Activated T-helper 1 cell treated with Interleukin-2 at 50 U/mL for 16 hours (primary cell): Measurements from ENCODE around the gene NFKBIA.
"Not testable (repeated sequence)": the region's sequence is repeated elsewhere in the genome, so short reads cannot be mapped to it uniquely, and the experiment has no call there.

Experiments
- DNase-seq: peaks from one replicate; pipeline ENCODE4 v3.0.0-alpha.2; 2020; ENCODE audit warnings: low read depth

The NFKBIA gene

DNA sequence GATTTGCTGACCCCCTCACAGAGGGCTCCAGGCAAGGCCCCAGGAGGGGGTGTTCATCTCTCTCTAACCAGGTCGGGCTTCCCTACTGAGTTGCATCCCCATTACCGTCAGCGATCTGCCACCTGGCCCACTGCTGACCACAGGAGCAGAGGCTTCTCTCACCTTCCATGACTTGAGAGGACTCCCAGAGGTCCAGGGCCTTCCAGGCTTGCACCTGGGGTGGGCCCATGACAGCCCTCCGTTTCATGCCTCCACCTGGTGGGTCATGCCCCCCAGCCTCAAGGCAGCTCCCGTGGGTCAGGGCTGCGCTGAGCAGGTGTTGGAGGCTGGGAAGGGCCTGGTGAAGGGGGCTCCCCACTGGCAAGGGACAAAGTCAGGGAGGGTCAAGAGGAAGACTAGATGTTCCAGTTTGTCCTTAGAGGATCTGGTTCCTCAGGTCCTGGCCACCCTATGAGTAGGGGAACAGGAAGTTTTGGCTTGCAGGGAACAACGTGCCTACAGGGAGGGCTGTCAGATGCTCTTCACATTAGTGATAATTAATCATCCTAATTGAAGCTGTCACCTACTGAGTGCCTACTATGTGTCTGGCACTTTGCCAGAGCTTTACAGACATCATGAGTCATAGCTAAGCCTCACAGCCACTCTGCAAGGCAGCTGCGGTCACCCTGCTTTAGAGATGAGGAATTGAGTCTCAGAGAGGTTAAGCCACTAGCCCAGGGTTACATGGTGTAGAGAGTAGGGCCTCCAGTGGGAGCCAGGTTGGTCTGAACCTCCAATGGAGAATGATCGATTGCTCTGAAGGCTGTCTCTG is 13.8 kb downstream of the NFKBIA start:
- no peak for DNase-seq

DNA sequence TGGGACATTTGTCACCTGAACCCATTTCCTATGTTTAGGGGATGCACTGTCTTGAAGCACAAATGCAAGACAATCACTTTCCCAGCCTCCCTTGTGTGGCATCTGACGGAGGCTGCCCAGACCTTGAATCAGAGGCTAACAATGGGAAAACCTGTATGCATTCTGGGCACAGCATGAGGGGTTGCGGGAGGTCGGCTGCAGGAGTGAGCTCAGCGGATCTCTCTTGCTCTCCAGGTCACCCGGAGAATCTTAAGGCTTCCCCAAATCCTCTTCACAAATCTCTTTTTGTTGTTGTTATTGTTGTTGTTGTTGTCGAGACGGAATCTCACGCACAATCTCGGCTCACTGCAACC is 15.3 kb downstream of the NFKBIA start:
- DNase-seq, result no peak

DNA sequence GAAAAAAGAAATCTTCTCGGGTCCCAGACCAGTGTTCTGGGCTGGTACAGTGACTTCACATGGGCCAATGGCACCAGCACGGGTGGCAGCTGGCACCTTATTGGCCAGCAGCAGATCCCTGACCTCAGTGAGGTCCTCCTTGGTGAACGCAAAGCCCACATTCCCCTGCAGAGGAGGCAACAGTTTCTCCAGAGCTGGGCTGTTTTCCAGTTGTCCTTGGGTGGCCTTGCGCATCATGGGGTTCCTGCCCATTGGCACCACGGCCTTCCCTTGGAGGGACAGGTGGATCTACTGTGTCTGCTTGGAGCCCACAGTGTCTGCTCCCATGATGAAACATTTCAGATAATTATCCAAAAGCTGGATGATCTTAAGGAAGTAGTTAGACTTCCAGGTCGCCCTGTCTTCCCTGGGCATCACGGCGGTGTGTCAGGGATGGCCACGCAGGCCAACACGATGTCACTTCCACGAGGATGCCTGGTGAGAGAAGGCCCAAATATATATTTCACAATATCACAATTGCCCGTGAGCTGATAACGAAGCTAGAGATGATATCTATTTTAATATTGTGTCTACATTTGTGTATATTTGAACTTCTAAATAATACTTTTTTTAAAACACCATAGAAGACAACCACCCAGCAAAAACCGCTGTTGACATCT is 15.8 kb downstream of the NFKBIA start:
- no peak for DNase-seq

DNA sequence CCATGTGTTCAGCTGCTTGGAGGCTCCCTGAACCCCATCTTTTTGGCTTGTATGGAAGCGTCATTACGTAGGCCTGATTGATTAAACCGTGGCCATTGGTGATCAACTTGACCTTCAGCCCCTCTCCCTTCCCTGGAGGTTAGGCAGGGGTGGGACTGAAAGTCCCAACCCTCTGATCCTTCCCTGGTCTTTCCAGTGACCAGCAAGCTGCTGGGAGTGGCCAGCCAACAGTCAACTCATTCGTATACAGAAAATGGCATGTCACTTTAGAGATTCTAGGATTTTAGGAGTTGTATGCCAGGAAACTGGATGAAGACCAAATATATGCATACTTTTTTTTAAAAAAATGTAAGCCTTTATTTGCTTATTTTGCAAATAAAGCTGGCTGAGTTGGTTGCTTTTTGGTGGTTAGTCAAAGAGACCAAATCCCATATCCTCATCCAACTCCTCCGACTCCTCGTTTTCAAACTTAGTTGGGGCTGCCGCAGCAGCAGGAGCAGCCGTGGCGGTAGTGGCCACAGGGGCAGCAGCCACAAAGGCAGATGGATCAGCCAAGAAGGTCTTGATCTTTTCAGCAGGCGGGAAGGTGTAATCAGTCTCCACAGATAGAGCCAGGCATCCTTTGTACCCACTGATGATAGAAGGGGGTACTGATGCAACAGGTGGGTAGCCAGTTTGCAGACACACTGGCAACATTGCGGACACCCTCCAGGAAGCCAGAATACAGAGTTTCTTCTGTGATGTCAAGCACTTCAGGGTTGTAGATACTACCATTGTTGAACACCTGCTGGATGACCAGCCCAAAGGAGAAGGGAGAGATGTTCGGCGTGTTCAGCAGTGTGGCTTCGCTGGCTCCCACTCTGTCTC is 16.6 kb downstream of the NFKBIA start:
- no peak for DNase-seq

DNA sequence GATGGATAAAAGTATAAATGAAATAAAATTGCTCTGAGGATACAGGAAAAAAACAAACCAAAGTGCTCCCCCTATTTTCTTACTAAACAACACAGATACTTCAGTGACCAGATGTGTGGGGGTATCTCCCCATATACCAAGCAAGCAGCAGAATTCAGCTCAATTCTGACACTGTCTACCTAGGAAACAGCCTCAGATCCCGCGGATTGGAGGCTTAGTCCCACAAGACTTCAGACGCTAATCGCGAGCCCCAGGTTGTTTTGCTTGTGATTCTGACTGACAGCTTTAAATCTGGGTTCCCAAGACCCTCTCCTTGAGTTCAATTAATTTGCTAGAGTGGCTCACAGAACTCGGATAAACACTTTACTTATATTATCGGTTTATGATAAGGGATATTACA is 17.3 kb downstream of the NFKBIA start:
- DNase-seq, result no peak

DNA sequence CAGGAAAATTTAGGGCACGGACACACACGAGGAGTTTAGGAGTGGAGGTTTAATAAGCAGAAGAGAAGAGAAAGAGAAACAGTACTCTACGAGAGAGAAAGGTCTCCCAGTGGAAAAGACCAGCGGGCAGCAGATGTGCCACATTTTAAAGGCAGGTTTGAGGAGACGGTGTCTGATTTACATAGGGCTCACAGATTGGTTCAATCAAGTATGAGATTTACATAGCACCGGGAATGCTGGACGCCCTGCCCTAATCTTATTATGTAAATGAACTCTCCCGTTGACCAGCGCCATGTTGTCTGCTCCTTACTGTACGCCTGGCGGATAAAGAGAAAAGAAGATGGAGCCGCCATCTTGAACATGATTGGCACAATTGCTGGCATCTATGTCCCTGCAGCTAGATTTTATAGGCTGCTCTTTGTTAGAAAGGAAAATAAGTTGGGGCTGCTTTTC is 17.9 kb downstream of the NFKBIA start:
- DNase-seq, result no peak

DNA sequence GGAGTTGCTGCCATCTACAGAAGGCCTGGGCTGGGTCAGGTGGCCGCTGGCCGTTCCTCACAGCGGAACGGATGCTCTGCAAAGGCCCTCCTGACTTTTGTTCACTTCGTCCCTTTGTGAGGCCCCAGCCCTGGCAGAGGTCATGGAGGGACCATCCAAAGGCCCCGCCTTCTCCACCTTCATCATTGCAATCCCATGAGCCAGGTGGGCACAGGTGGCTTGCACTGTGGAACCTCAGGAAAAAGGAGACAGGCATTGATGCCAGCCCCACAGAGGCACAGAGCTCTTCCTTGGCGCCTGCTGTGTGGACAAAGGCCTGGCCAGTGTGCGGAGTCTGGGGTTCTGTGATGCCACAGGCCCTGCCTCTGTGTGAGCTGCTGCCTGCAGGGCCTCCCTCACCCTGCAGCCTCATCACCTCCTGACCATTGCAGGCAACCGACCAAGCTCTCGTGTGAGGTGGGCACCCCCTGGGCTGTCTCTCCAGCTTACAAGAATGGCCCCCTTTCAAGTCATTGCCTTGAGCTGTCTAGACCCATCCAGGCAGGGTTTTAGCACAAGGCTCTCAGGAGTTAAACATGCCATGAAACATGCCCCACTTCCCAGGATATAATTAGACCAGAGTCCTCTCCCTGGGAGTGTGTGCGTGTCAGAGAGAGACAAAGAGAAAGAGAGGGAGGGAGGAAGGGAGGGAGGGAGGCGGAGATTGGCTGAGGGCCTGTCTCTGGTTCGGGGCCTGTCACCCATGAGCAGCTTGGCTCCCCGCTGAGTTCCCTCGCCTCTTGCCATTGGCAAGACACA is 19.3 kb downstream of the NFKBIA start:
- no peak for DNase-seq

DNA sequence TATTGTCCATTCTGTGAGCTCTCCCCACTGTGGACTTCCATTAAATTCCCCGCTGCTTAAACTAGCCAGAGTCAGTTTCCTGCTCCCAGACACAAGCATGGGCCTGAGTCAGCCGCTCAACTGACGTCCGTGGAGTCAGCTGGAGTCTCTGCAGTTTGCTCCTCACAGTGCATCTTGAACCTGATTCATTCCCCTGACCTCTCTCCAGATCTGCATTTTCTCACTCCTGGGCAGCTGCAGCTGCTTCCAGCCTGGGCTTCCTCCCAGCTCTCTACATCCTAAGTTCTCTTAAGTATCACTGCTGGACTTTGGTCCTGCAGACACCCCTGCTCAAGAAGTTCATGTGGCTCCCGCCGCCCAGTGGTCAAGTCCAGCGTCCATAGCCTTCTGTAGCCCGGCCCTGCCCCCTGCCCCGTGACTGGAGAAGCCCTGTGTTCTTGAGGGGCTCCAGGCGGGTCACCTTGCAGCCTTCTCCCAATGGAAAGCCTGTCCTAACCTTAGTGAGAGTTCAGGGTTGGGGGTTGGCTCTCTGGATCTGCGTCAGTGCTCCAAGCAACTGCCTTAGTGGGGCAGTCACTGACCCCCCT is 20.0 kb downstream of the NFKBIA start:
- no peak for DNase-seq

DNA sequence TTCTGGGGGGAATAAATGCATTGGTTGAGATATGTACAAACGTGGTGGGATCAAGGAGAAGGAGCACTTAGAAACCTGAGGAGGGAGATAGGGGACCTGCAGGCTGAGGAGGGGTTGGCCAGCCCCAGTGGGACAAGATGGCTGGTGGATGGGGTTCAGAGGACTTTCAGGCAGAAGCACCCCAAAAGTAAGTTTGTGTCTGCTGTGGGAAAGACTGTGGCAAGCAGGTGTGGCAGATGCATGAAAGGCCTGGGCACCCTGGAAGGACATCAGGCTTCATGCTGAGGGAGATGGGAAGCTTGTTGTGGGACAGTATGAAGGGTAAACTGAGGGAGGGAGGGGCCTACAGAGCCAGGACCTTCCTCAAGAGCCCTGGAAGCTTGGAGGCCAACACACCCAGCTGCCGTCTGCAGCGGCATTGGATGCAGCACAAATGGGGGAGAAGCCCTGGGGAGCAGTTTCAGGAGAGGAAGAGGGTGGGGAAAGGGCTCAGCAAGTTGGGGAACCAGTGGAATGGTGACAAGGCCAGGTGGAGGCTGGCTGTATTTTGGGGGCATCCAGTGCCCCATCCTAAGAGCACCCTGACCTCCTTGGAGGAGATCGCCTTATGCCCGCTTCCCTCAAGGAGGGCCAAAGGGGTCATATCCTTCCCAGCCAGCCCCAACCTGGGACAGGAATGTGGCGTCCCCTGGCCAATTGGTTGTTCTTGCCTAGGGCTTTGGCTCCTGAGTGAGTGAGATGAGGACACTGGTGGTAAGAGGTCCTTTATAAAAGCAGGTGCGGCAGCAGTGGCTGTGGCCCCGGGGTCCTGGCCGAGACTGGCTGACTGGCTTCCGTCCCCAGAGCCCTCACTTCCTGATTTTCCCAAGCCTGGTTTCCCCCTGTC is 20.7 kb downstream of the NFKBIA start:
- no peak for DNase-seq

DNA sequence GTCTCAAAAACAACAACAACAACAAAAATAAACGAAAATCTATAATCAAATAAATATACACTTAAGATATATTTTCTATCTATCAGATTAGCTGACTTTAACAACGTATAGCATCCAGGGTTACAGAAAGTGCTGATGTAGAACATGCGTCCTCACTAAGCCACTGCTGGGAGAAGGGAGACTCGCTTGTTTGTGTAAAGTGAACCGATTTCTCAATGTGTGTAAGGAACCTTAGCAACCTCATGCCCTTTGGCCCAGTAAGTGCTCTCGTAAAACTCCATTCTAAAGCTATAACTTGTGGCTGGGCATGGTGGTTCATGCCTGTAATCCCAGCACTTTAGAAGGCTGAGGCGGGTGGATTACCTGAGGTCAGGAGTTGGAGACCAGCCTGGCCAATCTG is 23.8 kb downstream of the NFKBIA start:
- no peak for DNase-seq

DNA sequence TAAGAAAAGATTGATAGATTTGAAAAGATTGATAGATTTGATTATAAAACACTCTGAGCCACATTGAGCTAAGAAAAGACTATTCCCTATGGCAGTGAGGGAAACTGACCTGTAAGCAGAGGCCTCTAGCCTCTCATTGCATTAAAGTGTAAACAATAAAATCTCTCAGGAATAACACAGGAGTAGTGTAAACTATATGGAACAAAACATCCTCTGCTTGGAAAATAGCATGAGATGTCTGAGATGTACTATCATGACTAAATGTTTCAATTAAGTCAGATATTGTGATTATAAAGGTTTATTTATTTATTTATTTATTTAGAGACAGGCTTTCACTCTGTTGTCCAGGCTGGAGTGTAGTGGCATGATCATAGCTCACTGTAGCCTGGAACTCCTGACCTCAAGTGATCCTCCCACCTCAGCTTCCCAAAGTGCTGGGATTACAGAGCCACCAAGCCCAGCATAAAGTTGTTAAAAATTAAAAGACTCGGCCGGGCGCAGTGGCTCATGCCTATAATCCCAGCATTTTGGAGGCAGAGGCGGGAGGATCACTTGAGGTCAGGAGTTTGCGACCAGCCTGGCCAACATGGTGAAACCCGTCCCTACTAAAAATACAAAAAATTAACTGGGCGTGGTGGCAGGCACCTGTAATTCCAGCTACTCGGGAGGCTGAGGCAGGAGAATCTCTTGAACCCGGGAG is 25.2 kb downstream of the NFKBIA start:
- DNase-seq, result not testable (repeated sequence)

DNA sequence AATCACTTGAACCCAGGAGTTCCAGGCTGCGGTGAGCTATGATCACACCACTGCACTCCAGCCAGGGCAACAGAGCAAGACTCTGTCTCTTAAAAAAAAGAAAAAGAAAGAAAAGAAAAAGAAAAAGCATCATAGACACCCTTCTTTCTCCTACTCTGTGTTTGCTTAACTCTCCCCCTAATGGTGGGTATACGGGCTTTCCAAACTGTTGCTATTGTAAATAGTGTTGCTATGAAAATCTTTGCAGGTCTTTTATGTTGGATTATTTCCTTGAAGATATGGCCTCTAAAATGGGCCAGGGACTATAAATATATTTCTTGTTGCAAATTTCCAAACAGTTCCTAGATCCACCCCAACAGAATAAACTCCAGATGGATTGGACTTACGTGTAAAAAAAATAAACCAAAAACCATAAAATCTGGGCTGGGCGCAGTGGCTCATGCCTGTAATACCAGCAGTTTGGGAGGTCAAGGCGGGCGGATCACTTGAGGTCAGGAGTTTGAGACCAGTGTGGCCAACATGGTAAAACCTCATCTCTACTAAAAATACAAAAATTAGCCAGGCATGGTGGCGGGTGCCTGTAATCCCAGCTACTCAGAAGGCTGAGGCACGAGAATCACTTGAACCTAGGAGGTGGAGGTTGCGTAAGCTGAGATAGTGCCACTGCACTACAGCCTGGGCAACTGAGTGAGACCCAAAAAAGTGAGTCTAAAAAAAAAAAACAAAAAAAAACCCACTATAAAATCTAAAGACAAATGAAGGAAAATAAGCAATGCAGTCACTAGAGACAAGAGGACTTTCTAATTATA is 25.9 kb downstream of the NFKBIA start:
- DNase-seq, result no peak

DNA sequence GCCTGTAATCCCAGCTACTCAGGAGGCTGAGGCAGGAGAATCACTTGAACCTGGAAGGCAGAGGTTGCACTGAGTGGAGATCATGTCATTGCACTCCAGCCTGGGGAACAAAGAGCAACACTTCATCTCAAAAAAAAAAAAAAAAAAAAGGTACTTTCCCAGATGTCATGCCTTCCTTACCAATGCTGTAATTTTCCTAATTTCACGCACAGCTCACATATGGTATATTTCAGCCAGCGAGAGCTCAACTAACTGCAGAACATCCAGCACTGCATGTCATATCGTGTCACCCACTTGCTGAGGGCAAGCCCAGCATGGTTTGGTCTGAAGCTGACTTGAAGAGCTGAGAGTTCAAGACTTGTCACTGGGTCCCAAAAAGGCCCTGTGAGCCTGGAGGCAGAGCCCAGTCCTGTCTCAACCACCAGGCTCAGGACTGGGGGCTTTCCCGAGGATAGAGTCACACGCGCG is 29.0 kb downstream of the NFKBIA start:
- DNase-seq, result no peak

DNA sequence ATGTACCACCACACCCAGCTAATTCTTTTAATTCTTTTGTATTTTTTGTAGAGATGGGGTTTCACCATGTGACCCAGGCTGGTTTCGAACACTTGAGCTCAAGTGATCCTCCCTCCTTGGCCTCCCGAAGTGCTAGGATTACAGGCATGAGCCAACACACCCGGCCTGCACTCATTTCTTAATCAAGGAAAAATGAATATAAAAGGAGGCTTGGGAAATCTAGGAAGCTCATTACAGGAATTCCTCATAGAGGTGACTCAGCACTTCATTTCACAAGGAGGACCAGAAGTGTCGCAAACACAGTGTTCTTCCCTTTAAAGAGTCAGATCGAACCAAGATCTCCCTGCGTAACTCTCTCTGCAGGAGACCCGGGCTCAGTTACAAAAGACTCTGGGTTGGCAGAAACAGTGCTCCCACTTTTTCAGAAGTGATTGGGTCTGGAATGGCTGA is 30.3 kb downstream of the NFKBIA start:
- no peak for DNase-seq

DNA sequence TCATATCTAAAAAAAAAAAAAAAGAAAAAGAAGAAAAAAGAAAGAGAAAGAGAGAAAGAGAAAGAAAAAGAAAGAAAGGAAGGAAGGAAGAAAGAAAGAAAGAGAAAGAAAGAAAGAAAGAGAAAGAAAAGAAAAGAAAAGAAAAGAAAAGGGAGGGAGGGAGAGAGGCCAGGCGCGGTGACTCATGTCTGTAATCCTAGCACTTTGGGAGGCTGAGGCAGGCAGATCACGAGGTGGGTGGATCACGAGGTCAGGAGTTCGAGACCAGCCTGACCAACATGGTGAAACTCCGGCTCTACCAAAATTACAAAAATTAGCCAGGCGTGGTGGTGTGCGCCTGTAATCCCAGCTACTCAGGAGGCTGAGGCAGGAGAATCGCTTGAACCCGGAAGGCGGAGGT is 31.3 kb downstream of the NFKBIA start:
- DNase-seq, result not testable (repeated sequence)

DNA sequence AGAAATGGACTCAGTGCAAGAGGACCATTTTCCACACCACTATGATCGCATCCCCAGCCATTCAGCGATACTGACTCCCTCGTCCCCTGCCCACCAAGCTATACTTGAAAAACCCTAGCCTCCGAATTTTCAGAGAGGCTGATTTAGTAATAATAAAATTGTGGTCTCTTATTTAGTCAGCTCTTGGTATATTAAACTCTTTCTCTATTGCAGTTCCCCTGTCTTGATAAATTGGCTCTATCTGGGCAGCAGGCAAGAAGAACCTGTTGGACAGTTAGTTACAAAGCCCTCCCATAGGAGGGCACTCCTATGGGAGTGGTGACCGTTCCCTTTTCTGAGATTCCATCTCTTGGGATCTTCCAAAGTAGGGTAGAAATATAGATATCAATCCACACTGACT is 33.6 kb downstream of the NFKBIA start:
- DNase-seq, result no peak

DNA sequence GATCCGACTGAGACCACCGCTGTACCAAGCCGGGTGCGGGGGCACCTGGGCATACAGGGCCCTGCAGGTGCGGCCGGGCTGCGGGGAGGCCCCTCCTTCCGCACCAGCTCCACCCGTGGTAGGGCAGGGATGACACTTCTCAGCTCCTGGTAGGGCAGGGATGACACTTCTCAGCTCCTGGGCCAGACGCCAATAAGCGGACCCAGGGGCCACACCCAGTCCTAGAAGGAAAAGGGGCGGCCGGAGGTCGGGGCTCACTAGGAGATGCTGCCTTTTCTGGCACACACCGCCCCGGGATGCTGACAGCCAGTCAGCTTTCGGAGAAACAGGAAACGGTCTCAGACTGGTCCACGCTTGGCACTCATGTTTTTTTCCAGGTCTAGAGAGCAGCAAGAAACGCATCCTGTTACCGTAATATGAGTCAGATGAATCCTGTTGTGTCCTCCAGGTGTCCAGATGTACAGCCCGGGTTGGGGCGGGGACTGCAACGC is 34.8 kb downstream of the NFKBIA start:
- DNase-seq, result no peak

DNA sequence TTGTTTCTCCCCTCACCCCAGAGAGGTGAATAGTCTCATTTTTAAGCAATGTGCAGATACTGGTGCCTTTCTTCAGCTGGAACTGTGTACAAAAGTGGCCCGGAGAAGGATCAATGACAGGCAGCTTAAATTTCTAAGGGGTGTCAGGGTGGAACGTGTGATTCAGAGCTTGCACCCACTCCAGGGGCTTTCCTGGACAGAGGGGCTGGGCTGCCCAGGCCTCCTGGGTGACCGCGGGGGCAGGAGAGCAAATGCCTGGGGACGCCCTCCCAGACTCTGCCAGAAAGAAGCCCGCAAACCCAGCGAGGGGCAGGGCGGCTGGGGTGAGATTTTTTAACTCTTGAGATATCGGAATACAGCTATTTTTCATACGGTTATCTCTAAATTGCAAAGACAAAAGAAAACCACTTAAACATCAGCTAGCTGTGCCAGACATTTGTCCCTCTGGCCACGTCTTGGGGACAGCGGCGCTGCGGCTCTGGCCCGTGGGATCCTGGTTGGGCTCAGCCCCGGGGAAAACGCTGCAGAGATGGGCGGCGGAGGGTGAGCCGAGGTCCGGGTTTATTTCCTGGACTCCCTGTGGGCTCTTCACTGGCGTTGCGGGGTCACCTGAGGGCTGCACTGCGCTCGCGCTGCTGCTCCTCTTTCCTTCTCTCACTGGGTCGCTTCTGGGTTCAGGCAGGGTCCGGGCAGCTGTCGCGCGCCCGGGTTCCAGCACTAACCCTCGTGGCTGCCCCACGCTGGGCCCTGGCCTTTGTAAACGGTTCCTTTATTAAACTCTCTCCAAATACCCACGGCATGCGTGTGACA is 35.8 kb downstream of the NFKBIA start:
- DNase-seq, result no peak
